Activated B cell treated with CpG ODN at 0.5 μM for 24 hours (primary cell): ENCODE data around the gene SHROOM4. TPM values are rescaled to one million over a fixed set of nuclear protein-coding genes. Genes with fewer than 3 reads are reported as not detected.

Experiments
- ATAC-seq: fragments of 200-7000 bp; cut with Tn5 transposase; one replicate; pipeline ENCODE4 v1.10.0; 2021; ENCODE audit warnings: low read depth, mild to moderate bottlenecking, moderate library complexity
- CTCF ChIA-PET: fragments of 350-600 bp; sonication (Branson Sonifier 250); formaldehyde crosslinking; loops from one replicate; lab custom pipeline; 2021; ENCODE audit warnings: antibody characterized with exemption; lab: Charles Lee
- POLR2A ChIA-PET: fragments of 350-600 bp; sonication (Branson Sonifier 250); formaldehyde crosslinking; loops from one replicate; lab custom pipeline; 2021; ENCODE audit warnings: antibody characterized with exemption; lab: Charles Lee
- DNase-seq: peaks from one replicate; pipeline ENCODE4 v3.0.0; 2022
- H3K27ac Mint-ChIP-seq: one replicate; pipeline ENCODE4 v1.8.0; 2020; ENCODE audit warnings: mixed read lengths
- H3K27me3 Mint-ChIP-seq: one replicate; pipeline ENCODE4 v1.8.0; 2021; ENCODE audit warnings: mixed read lengths
- H3K36me3 Mint-ChIP-seq: one replicate; pipeline ENCODE4 v1.8.0; 2021; ENCODE audit warnings: low read depth, mixed read lengths
- H3K4me1 Mint-ChIP-seq: one replicate; pipeline ENCODE4 v1.8.0; 2021; ENCODE audit warnings: mixed read lengths
- H3K4me3 Mint-ChIP-seq: one replicate; pipeline ENCODE4 v1.8.0; 2020; ENCODE audit warnings: mild to moderate bottlenecking, mixed read lengths
- H3K9me3 Mint-ChIP-seq: one replicate; pipeline ENCODE4 v1.8.0; 2020; ENCODE audit warnings: mixed read lengths
- intact Hi-C: fragments of 100-400 bp; cut with micrococcal nuclease; formaldehyde crosslinking; loops from one replicate; pipeline ENCODE4 v1.15.1; 2024
- total RNA-seq: library from RNA; stranded (reverse); gene quantifications from 2 replicates; pipeline ENCODE4 v1.2.3, GENCODE V29; 2022
- TF ChIP-seq, protein P1 (sequence below): fragments of 200-600 bp; IDR thresholded peaks from one replicate; pipeline ENCODE4 v1.8.0; 2022; ENCODE audit warnings: antibody characterized with exemption, mild to moderate bottlenecking

SHROOM4 gene
- total RNA-seq, 1 donor from 2014 or later = not detected

DNA sequence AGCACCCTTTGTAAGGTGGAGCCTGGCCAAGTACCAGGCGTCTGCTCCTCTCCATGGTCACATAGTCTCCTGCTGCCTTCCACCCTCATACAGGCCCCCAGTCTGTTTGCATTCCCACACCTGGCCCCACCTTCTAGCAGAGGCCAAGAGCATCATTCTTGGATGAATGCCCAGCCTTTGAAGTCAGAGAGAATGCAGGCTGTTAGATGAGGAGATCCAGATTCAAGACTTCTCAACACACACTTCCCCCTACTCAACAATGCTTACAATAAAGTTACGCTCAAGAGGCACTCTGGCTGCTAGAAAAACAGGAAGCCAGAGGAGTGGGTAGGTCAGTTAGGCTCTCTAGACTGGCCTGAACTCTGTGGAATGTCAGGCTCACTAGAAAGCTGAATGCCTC lies 43.3 kb downstream of the SHROOM4 start:
- POLR2A ChIA-PET = no interaction called here

DNA sequence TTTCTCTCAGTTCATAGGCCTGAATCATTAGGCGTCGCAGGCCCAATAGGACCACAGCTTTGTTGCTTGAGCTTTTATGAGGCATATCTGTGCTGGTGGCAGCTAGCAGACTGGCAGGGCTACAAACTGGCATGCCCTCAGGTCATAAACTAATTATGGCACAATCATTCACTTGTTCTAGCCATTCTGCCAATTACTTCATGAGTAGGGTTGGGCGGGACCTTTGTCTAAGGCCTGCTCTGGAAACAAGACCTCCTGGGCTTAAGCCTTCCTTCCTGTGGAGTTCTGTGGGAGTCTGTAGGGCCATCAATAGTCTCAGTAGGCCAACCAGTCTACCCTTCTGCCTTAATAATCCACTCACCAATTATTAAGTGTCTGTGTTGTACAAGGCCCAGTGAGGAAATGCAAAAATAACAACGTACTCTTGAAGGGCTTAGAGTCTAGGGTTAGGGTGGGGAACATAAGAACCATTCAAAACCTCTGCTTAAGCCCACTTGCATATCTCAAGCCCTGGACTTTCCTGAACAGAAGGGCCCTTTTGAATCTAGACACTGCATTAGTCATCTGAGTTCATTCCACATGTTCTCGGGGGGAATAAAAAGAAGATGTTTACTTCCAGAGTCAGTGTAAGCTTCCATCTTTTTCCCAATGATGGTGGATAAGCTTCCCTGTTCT lies 44.5 kb downstream of the SHROOM4 start:
- POLR2A ChIA-PET = no interaction called here
- ATAC-seq = no peak
- H3K4me3 Mint-ChIP-seq = no peak overlapping the region
- no peak overlapping the region for H3K27ac Mint-ChIP-seq
- intact Hi-C loops = no loop called here
- H3K9me3 Mint-ChIP-seq = no peaks in the 10 kb centered on the region
- no peaks in the 10 kb centered on the region for H3K36me3 Mint-ChIP-seq
- H3K4me1 Mint-ChIP-seq = no peaks in the 10 kb centered on the region
- CTCF ChIA-PET = no interaction called here
- no peaks in the 10 kb centered on the region for H3K27me3 Mint-ChIP-seq
- DNase-seq = no peak
- TF ChIP-seq, protein P1, sequence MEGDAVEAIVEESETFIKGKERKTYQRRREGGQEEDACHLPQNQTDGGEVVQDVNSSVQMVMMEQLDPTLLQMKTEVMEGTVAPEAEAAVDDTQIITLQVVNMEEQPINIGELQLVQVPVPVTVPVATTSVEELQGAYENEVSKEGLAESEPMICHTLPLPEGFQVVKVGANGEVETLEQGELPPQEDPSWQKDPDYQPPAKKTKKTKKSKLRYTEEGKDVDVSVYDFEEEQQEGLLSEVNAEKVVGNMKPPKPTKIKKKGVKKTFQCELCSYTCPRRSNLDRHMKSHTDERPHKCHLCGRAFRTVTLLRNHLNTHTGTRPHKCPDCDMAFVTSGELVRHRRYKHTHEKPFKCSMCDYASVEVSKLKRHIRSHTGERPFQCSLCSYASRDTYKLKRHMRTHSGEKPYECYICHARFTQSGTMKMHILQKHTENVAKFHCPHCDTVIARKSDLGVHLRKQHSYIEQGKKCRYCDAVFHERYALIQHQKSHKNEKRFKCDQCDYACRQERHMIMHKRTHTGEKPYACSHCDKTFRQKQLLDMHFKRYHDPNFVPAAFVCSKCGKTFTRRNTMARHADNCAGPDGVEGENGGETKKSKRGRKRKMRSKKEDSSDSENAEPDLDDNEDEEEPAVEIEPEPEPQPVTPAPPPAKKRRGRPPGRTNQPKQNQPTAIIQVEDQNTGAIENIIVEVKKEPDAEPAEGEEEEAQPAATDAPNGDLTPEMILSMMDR = no peak

More for the DNA sequence above, 43.3 kb downstream of the SHROOM4 start:
- Mint-ChIP-seq H3K4me3 (no peak overlapping the region), H3K27me3 (no peaks in the 10 kb centered on the region), H3K36me3 (no peaks in the 10 kb centered on the region), H3K4me1 (no peaks in the 10 kb centered on the region), H3K9me3 (no peaks in the 10 kb centered on the region), H3K27ac (no peak overlapping the region)
- CTCF ChIA-PET = no interaction called here
- DNase-seq = no peak
- ATAC-seq = no peak
- intact Hi-C loops = no loop called here
- TF ChIP-seq, protein P1 = no peak

DNA sequence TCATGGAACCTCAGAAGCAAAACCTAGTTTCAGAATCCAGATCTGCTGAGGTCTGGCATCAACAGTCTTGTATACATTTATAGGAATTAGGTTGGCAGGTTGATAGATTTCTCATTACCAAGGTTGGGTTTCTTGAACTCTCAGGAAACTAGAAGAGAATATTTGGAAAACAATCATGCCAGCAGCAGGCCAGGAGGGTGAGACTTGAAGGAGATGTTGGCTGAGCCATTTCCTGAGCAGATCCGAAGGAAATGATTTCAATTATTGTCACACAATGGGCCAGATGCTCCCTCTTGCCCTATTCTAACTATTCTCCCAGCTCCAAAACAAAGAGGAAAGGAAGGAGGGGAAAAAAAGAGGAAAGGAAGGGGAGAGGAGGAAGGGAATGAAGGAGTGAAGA lies 45.2 kb downstream of the SHROOM4 start:
- H3K36me3 Mint-ChIP-seq = no peaks in the 10 kb centered on the region
- TF ChIP-seq, protein P1 = no peak
- no peak overlapping the region for H3K4me3 Mint-ChIP-seq
- H3K27me3 Mint-ChIP-seq = no peaks in the 10 kb centered on the region
- intact Hi-C loops = no loop called here
- POLR2A ChIA-PET = no interaction called here
- no peak for ATAC-seq
- CTCF ChIA-PET = no interaction called here
- H3K4me1 Mint-ChIP-seq = no peaks in the 10 kb centered on the region
- no peak for DNase-seq
- no peaks in the 10 kb centered on the region for H3K9me3 Mint-ChIP-seq
- no peak overlapping the region for H3K27ac Mint-ChIP-seq

DNA sequence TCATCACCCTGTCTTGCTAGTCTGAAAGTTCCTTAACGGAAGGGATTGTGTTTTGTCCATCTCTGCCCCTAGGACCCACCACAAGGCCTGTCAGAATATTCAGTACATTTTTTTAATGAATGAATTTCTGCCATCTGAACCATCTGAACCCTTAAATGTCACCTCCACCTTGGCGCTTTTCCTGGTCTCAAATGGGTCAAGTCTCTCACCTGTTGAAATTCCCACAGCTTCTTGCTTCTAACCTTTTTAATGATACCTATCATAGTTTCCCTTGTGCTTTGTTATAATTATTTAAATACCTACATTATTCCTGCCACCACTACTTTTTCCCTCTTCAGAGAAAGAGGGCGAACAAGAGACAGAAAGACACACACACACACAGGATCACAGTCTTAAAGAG lies 48.0 kb downstream of the SHROOM4 start:
- DNase-seq (no peak), ATAC-seq (no peak)
- CTCF ChIA-PET = no interaction called here
- no peaks in the 10 kb centered on the region for H3K4me1 Mint-ChIP-seq
- no peaks in the 10 kb centered on the region for H3K9me3 Mint-ChIP-seq
- POLR2A ChIA-PET = no interaction called here
- no peaks in the 10 kb centered on the region for H3K27me3 Mint-ChIP-seq
- H3K27ac Mint-ChIP-seq = no peak overlapping the region
- H3K36me3 Mint-ChIP-seq = no peaks in the 10 kb centered on the region
- no peak overlapping the region for H3K4me3 Mint-ChIP-seq
- TF ChIP-seq, protein P1 = no peak
- intact Hi-C loops = no loop called here

DNA sequence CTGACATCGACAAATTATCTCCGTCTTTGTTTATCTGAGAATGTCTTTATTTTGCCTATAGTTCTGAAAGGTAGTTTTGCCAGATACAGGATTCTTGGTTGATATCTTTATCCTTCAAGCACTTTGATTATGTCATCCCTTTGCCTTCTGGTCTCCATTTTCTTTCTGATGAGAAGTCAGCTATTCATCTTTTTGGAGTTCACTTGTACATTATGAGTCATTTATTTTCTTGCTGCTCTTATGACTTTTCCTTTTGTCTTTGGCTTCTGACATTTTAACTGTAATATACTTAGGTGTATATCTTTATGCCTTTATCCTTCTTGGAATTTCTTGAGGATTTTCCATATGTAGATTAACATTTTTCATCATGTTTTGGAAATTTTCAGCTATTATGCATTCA lies 51.4 kb downstream of the SHROOM4 start:
- POLR2A ChIA-PET = no interaction called here

More for the DNA sequence above, 51.4 kb downstream of the SHROOM4 start:
- Mint-ChIP-seq H3K27ac (no peak overlapping the region), H3K27me3 (no peaks in the 10 kb centered on the region), H3K36me3 (no peaks in the 10 kb centered on the region), H3K4me3 (no peak overlapping the region), H3K4me1 (no peaks in the 10 kb centered on the region), H3K9me3 (no peaks in the 10 kb centered on the region)
- no peak for DNase-seq
- intact Hi-C loops = no loop called here
- TF ChIP-seq, protein P1 = no peak
- CTCF ChIA-PET = no interaction called here
- ATAC-seq = no peak
